Spleen (tissue), 7 donors: Measurements from ENCODE around the gene EFR3B.

Experiments
- POLR2A ChIP-seq, 3 donors: fragments of 450-650 bp; IDR thresholded peaks; one replicate each; pipeline ENCODE4 v1.5.1; 2017; ENCODE audit warnings: antibody characterized with exemption in 3 of 3, mild to moderate bottlenecking in 1 of 3
- POLR2AphosphoS5 ChIP-seq, 3 donors: sonication (generic); formaldehyde crosslinking; IDR thresholded peaks; one replicate each; pipeline ENCODE4 v1.5.1; 2017; ENCODE audit warnings: antibody characterized with exemption in 3 of 3
- TF ChIP-seq, protein P1 (sequence below), 11 experiments: fragments of 200-600 bp in 7 of 11; fragments of 450-650 bp in 4 of 11; sonication (generic) in 4 of 11; IDR thresholded peaks in 8 of 11; conservative IDR thresholded peaks in 3 of 11; 1 replicate in 7 of 11; 2 replicates in 4 of 11; pipeline versions ENCODE4 v1.4.0 to v1.8.0; 2016 to 2021; ENCODE audit warnings: antibody characterized with exemption in 11 of 11, inconsistent platforms in 4 of 11, mild to moderate bottlenecking in 1 of 11
- donor health status: DM: no; HTN: no; CAD: no; lungs with moderate emphysema.
- donor health status: DM: no; HTN: no; CAD: no.
- donor health status: DM: no; HTN: no; CAD: no.

DNA sequence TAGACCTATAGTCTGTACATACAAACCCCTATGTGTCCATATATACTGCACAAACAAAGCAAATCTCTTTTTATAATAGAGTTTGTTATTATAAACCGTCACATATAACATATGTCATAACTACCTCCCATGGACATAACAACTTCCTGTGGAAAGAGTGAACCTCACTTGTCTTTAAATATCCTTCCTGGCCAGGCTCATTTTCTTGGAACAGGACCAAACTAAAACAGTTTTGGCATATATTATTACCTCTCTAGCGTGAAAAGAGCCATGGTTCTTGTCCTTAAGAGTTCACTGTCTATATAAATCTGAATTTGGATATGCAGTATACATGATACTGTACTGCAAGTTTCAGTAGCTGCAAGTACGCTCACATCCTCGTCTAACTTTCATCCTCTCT is 41.8 kb upstream of the EFR3B start:
- TF ChIP-seq, protein P1, sequence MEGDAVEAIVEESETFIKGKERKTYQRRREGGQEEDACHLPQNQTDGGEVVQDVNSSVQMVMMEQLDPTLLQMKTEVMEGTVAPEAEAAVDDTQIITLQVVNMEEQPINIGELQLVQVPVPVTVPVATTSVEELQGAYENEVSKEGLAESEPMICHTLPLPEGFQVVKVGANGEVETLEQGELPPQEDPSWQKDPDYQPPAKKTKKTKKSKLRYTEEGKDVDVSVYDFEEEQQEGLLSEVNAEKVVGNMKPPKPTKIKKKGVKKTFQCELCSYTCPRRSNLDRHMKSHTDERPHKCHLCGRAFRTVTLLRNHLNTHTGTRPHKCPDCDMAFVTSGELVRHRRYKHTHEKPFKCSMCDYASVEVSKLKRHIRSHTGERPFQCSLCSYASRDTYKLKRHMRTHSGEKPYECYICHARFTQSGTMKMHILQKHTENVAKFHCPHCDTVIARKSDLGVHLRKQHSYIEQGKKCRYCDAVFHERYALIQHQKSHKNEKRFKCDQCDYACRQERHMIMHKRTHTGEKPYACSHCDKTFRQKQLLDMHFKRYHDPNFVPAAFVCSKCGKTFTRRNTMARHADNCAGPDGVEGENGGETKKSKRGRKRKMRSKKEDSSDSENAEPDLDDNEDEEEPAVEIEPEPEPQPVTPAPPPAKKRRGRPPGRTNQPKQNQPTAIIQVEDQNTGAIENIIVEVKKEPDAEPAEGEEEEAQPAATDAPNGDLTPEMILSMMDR (IDR thresholded peaks at IDR 0.05 in 8 of 11, conservative IDR thresholded peaks at IDR 0.05 in 3 of 11), result no peak
- TF ChIP-seq POLR2A (IDR thresholded peaks at IDR 0.05) (no peak), POLR2AphosphoS5 (IDR thresholded peaks at IDR 0.05) (no peak)
